Spinal cord (tissue), 10 donors: ENCODE measurements around the gene PBXIP1. TPM values are rescaled to one million over a fixed set of nuclear protein-coding genes. Genes with fewer than 3 reads are reported as not detected.
"Not testable (repeated sequence)": the region's sequence is repeated elsewhere in the genome, so short reads cannot be mapped to it uniquely, and the experiment has no call there.

ENCODE experiments used
- DNase-seq, 6 donors: peaks; one replicate each; pipeline versions ENCODE4 v3.0.0 to v3.0.0-alpha.2; 2013 to 2015; ENCODE audit warnings: low spot score in 6 of 6, low read depth in 4 of 6
- H3K27ac ChIP-seq: one replicate; pipeline ENCODE4 v1.5.1; 2013; ENCODE audit warnings: low read depth, low read length, control low read depth
- H3K27me3 ChIP-seq: one replicate; pipeline ENCODE4 v1.6.1; 2013; ENCODE audit warnings: low read length; ENCODE audit not compliant: control insufficient read depth, insufficient read depth
- H3K36me3 ChIP-seq: one replicate; pipeline ENCODE4 v1.6.1; 2013; ENCODE audit warnings: low read length; ENCODE audit not compliant: control insufficient read depth, insufficient read depth
- H3K4me1 ChIP-seq: one replicate; pipeline ENCODE4 v1.6.1; 2013; ENCODE audit warnings: low read length; ENCODE audit not compliant: control insufficient read depth, insufficient read depth
- H3K4me3 ChIP-seq: one replicate; pipeline ENCODE4 v1.5.1; 2013; ENCODE audit warnings: low read depth, low read length, control low read depth
- H3K9me3 ChIP-seq: one replicate; pipeline ENCODE4 v1.6.1; 2013; ENCODE audit warnings: low read length; ENCODE audit not compliant: control insufficient read depth, insufficient read depth
- WGBS: methylation state at CpG from one replicate; pipeline ENCODE4 v1.1.5; 2013; ENCODE audit warnings: missing lambda C conversion rate; ENCODE audit not compliant: insufficient coverage; 5-methylcytosine and 5-hydroxymethylcytosine counted together
- polyA plus RNA-seq, 2 donors: library from polyadenylated mRNA; unstranded; fragments of 120-200 nt; gene quantifications; one replicate each; pipeline ENCODE4 v1.2.1, GENCODE V29; 2013; ENCODE audit not compliant: insufficient read length in 2 of 2
- total RNA-seq, 2 donors: library from RNA; depleted of rRNA in 1 of 2; stranded (reverse); fragments of 120-200 nt in 1 of 2; fragments of >200 nt in 1 of 2; gene quantifications; one replicate each; pipeline versions ENCODE4 v1.2.3 to v1.2.4, GENCODE V29; 2013 to 2014
- donor health status: healthy.

The PBXIP1 gene
- total and polyA plus RNA-seq, 4 donors, result 57.5 to 143 (median 67.3) TPM

DNA sequence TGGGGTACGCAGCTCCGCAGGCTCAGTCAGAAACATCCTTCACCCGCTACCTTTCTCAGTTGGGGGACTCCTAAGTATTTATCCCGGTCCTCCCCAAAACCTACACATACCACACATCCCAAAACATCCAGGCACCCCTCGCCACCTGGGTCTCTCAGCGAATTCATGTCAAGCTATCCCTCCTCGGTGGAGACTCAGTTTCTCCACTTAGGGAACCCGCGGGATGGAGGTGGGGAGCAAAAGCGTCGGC lies 45.5 kb upstream of the PBXIP1 start:
- Histone ChIP-seq H3K27ac (peak overlapping the region; percentile 87), H3K27me3 (peaks cover 4% of the 10 kb centered on the region), H3K4me3 (peak overlapping the region; percentile 57), H3K4me1 (peaks cover 67% of the 10 kb centered on the region), H3K9me3 (no peaks in the 10 kb centered on the region), H3K36me3 (no peaks in the 10 kb centered on the region)
- WGBS, result 0% methylated on average over 10 of the region's 11 CpGs
- DNase-seq, result no peak

DNA sequence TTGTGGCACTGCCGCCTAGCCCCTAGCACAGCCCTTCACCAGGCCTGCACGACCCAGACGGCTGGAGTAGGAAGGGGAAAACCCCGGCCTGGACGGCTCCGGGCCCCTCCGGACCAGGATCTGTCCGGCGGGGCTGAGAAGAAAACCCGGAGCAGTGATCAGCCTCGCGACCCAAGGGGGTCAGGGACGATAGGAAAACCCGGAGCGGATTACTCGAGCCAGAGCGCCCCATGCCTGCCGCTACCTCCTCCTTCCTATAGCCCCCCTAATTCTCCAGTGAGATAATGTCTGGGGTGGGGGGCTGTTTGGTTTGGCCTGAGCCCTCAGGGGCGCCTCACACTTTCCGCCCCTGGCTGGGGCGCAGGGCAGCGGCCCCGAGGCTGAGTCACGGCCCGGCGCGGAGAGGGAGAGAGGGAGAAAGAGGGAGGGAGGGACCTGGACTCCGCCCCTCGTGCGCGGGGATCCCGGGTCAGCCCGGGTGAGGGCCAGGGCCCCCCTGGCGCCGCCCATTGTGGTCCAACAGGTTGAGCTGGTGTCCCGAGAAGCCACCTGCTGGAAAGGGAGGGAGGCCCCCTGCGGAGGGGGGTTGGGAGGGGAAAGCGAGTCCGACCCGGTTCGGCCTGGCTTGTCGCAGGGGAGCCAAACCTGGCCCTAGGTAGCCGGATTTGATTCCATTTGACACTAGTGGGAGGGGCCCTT lies 45.0 kb upstream of the PBXIP1 start:
- 0% methylated on average over 36 of the region's 43 CpGs for WGBS
- Histone ChIP-seq H3K4me1 (peaks cover 62% of the 10 kb centered on the region), H3K27ac (peak overlapping the region; percentile 87)

DNA sequence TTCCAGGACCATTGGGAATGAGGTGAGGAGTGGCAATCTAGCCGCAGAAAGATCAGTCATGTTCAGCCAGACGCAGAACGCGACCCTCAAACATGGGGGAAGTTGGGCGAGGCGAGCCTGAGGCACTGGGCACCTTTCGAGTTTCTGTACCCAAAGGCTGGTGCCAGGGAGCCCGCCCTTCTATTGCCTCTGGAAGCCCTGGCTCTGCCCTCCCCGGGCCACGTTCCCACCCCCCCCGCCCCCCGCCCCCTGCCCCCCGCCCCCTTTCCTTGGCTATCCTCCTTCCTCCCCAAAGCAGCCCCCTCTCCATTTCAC lies 44.5 kb upstream of the PBXIP1 start:
- DNase-seq, result peak in 1 of 6 donors; percentile 48
- Histone ChIP-seq H3K4me3 (peak overlapping the region; percentile 57), H3K27ac (peak overlapping the region; percentile 87), H3K36me3 (no peaks in the 10 kb centered on the region), H3K4me1 (peaks cover 57% of the 10 kb centered on the region), H3K9me3 (no peaks in the 10 kb centered on the region), H3K27me3 (peaks cover 4% of the 10 kb centered on the region)
- WGBS, result 0% methylated on average over 7 of the region's 13 CpGs

More for the DNA sequence above, 45.0 kb upstream of the PBXIP1 start:
- H3K36me3 ChIP-seq, result no peaks in the 10 kb centered on the region
- H3K4me3 ChIP-seq, result peak overlapping the region; percentile 57
- peak; percentile 87 to 98 (median 92) for DNase-seq
- no peaks in the 10 kb centered on the region for H3K9me3 ChIP-seq
- peaks cover 4% of the 10 kb centered on the region for H3K27me3 ChIP-seq

DNA sequence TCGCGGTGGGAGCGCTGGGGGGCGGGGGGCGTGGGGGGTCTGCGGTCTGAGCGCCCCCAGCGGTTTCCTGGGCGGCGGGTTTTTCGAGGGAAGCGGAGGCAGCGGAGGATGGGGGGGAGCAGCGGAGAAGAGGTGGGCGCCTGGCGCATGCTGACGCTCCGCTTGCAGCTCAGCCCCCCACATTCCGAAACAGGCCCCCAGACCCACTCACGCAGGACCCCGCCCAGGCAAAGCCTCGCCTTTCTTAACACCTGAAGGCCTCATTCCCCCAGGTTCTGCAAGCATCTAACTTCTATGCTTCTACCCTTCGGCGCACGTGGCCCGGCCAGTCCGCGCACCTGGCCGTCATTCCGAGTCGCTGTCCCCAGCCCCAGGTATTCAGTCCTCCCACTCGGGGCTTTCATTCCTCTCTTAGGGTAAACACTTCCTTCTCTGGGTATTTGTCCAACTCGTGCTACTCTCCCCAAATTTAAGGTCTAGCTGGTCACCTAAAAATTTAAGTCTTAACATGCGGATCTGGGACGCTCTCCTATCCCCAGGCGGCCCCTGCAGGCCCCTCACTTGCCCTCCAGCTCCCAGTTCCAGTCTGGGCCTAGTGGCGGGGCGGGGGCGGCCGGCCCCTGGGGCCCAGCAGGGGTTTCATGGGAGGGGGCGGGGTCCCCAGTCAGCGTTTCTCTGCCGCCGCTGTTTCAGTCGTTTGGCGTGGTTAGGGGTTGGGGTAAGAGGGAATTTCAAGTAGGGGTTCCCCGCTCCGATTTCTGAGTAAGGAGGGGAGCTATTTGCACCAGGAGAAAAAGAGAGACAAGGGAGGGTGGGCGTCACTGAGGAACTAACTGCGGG lies 43.9 kb upstream of the PBXIP1 start:
- Histone ChIP-seq H3K4me3 (peak overlapping the region; percentile 57), H3K27me3 (peaks cover 4% of the 10 kb centered on the region), H3K9me3 (no peaks in the 10 kb centered on the region), H3K4me1 (peaks cover 51% of the 10 kb centered on the region), H3K36me3 (no peaks in the 10 kb centered on the region), H3K27ac (peak overlapping the region; percentile 87)
- DNase-seq, result peak in 3 of 6 donors; percentile 9 to 45 (median 43)
- WGBS, result under 1% methylated on average over 41 of the region's 50 CpGs

DNA sequence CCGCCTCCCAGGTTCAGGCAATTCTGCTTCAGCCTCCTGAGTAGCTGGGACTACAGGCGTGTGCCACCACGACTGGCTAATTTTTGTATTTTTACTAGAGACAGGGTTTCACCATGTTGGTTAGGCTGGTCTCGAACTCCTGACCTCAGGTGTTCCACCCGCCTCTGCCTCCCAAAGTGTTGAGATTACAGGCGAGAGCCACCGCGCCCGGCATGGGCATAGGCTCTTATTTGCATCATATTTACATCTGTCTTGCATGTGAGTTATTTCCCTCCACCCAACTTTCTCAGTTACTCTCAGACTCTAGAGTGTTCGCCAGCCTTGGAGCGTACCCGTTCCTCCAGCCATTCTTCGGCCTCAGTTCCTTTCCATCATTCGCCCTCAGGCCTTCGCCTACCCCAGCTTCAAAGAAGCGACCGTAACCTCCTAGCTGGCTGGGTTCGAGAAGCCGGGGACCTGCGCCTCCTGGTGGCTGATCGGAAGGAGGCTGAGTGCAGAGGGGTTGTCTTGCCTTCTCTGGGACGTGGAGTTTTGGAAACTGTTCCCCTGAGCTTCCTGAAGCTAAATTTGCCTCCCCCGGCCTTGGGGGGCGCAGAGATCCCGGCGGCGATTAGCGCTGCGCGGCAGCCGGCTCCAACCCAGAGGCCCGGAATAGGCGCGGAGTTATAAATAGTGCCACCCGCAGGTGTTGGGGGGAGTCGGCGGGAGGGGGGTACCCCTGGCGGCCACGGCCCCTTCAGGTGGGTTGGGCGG lies 43.1 kb upstream of the PBXIP1 start:
- Histone ChIP-seq H3K9me3 (no peaks in the 10 kb centered on the region), H3K4me1 (peaks cover 43% of the 10 kb centered on the region), H3K27me3 (peaks cover 4% of the 10 kb centered on the region), H3K36me3 (no peaks in the 10 kb centered on the region), H3K4me3 (peak overlapping the region; percentile 54), H3K27ac (peak overlapping the region; percentile 87)
- peak in 3 of 6 donors; percentile 50 to 85 (median 85) for DNase-seq
- 16% methylated on average over 32 of the region's 40 CpGs for WGBS

DNA sequence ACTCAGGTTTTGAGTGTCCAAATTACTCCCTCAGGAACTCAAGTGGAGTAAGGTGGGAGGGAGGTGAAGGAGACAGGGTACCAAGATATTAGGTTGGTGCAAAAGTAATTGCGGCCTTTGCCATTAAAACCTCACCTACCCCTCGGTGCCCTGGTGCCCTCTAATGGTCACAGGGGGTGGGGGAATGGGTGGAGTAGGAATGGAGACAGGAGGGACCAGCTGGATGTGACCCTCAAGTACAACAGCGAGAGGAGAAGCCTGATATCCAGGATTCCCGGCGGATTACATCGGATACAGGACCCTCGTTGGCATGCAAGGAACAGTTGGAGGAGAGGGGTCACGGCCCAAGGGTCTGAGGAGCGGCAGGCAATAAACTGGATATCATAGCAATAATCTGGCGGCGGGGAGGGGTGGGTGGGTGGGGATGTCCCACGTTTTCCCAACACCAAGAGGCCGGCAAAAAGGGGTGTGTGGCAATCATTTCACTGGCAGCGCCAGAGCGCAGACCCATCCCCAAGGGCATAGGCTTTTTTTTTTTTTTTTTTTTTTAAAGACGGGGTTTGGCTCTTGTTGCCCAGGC lies 42.4 kb upstream of the PBXIP1 start:
- no peak for DNase-seq
- H3K4me1 ChIP-seq, result peaks cover 36% of the 10 kb centered on the region
- H3K9me3 ChIP-seq, result no peaks in the 10 kb centered on the region
- no peak overlapping the region for H3K4me3 ChIP-seq
- no peak overlapping the region for H3K27ac ChIP-seq
- H3K36me3 ChIP-seq, result no peaks in the 10 kb centered on the region
- WGBS, result 79% methylated on average over 5 of the region's 16 CpGs
- peaks cover 4% of the 10 kb centered on the region for H3K27me3 ChIP-seq

DNA sequence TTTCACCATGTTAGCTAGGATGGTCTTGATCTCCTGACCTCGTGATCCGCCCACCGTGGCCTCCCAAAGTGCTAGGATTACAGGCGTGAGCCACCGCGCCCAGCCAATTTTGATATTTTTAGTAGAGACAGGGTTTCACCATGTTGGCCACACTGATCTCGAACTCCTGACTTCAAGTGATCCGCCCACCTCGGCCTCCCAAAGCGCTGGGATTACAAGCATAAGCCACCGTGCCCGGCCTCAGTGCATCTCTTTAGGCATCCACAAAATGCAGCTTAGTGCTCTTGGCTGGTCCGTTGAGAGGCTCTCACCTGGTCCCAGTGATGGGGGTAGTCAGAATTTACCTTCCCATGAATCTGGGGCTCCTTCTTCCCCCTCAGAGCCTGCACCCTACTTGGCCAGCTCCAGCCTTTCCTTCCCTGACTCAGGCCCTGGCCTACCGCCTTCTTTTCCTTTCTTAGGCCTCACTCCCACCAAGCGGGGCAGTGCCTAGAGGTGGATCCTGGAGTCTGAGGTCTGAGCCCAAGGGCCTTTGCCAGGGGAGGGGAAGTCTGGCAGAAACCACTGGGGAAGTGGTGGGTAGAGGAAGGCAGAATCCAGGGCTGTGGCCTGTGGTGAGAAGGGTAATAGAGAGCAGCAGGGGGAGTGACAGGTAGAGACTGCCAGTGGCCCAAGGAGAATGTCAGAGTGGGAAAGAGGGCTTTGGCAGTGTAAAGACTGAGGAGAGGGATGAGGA lies 41.2 kb upstream of the PBXIP1 start:
- H3K4me1 ChIP-seq, result peaks cover 29% of the 10 kb centered on the region
- peaks cover 4% of the 10 kb centered on the region for H3K36me3 ChIP-seq
- DNase-seq, result no peak
- H3K9me3 ChIP-seq, result no peaks in the 10 kb centered on the region
- WGBS, result 89% methylated on average over 13 of the region's 15 CpGs
- no peak overlapping the region for H3K27ac ChIP-seq
- no peaks in the 10 kb centered on the region for H3K27me3 ChIP-seq
- no peak overlapping the region for H3K4me3 ChIP-seq

DNA sequence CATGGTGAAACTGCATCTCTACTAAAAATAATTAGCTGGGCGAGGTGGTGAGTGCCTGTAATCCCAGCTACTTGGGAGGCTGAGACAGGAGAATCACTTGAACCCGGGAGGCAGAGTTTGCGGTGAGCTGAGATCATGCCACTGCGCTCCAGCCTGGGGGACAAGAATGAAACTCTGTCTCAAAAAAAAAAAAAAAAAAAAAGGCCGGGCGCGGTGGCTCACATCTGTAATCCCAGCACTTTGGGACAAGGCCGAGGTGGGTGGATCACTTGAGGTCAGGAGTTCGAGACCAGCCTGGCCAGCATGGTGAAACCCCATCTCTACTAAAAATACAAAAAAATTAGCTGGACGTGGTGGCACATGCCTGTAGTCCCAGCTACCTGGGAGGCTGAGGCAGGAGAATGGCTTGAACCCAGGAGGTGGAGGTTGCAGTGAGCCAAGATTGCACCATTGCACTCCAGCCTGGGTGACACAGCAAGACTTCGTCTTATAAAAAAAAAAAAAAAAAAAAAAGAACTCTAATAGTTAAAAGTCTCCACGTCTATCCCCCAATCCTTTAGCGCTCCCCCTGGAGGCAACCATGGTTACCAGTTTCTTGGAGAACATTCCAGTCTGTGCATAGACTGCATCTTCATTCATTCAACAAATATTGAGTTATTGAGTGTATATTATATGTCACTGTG lies 39.5 kb upstream of the PBXIP1 start:
- not testable (repeated sequence) for H3K27me3 ChIP-seq, H3K9me3 ChIP-seq, H3K27ac ChIP-seq, H3K4me3 ChIP-seq
- peaks cover 12% of the 10 kb centered on the region for H3K36me3 ChIP-seq
- peak in 3 of 6 donors; percentile 26 to 63 (median 52) for DNase-seq
- 96% methylated on average over 3 of the region's 13 CpGs for WGBS
- peaks cover 20% of the 10 kb centered on the region for H3K4me1 ChIP-seq
